GM19099 (cell line): ENCODE measurements around the gene GPHB5.

Experiments used
- POLR2A ChIP-seq: IDR thresholded peaks from 3 replicates; pipeline ENCODE4 v1.6.1; 2011; ENCODE audit warnings: low read depth; ENCODE audit not compliant: insufficient read length; ENCODE audit errors: extremely low read depth

GPHB5 gene

GRCh38 chr14:63318835-63319234 is at the start of gene GPHB5:
TSS of gene GPHB5 (minus strand) at chr14:63318935. CDS start at chr14:63317849, 1,086 bp downstream.
- TF ChIP-seq POLR2A, result no peak

DNA sequence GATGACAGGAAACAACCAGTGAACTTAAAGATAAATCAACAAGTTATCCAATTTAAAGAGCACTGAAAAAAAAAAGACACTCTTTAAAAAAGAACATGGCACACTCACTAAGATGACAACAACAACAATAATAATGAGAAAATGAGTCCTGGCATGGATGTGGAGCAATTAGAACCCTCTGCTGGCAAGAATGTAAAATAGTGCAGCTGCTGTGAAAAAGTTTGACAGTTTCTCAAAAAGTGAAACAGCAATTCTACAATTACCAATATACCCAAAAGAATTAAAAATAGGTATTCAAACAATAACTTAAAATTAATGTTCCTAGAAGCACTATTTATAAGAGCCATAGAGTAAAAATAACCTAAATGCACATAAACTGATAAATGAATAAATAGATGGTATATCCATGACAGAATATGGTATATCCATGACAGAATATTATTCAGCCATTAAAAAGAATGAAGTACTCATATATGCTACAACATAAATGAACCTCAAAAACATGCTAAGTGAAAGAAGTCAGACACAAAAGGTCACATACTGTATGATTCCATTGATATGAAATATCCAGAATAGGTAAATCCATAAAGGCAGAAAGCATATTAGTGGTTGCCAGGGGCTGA is 49.1 kb upstream of the GPHB5 start:
- TF ChIP-seq POLR2A, result no peak

DNA sequence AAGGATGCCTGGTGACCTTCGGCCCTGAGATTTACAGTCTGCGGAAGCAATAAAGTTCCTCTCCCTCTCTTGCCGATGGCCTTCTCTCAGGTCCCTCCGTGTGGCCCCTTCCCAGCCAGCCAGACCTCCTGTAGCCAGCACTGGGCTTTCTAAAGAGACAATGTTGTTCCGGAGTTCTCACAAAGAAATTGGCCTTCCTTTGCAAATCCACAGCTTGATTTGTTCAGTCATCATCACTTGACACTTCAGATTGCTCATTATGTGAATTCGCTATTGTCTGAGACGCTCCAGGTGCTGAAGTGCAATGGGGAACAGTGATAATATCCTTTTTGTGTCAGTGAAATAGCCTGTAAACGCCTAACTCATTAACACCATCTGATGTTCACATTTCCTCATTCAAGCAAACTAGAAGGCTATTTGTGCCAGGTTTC is 43.7 kb upstream of the GPHB5 start:
- TF ChIP-seq POLR2A, result no peak

DNA sequence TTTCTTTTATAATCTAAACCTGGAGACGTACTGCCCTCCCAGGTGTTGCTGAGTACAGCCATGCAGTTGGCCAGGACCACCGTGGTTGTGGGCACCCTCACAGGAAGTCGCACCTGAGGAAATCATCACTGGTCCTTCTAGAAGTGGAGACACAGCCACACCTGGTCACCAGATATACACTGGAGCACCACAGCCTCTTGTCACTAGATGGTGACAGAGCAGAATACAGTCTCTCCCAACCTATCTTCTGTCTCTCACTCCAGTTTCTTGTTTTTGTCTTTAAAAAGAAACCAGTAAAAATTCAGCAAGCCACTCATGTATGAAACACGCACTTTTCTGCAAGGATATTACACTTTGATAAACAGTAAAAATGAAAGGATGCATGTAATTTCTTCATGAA is 43.1 kb upstream of the GPHB5 start:
- no peak for TF ChIP-seq POLR2A

DNA sequence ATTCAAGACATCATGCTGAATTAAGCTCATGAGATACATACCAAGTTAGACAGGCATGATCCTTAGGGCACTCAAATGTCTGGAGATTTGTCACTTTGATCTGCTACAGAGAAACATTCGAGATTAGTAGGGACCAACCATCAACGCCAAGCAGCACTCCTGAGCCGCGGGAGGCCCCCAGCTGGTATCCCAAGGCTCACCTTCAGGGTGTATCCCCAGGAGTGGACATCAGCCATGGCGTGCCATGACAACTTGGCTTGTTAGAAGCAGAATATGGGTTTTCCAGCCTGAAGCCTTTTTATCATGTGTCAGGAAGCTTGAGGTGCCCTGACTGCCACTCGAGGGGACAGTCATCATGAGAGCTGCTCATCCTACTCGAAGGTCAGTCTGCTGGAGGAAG is 39.1 kb upstream of the GPHB5 start:
- TF ChIP-seq POLR2A, result no peak

GRCh38 chr14:63345826-63346225 is 27.1 kb upstream of the GPHB5 start:
- no peak for TF ChIP-seq POLR2A

DNA sequence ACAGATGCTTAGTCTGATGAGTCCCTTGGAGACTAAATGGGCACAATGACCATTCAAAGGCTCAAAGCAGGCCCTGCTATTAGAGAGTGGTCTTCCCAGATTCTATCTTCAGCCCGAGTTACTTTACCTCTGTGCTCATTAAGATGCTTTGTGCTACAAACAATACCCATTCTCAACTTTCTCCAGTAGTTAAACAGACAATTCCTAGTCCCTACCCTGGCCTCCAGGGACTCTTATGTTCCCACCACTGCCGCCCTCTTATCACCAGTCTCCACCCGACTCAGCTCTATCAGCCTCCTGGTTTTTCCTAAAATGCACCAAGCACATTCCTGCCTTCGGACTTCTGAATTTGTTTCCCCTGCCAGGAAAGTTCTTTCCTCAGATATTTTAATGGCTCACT is 25.6 kb upstream of the GPHB5 start:
- no peak for TF ChIP-seq POLR2A

GRCh38 chr14:63343878-63344277 is 25.1 kb upstream of the GPHB5 start:
- TF ChIP-seq POLR2A, result no peak

GRCh38 chr14:63342371-63342770 is 23.6 kb upstream of the GPHB5 start:
- no peak for TF ChIP-seq POLR2A

- TF ChIP-seq POLR2A, result no peak
Observed at GRCh38 chr14:63328787-63329737, 10.3 kb upstream of the GPHB5 start.

DNA sequence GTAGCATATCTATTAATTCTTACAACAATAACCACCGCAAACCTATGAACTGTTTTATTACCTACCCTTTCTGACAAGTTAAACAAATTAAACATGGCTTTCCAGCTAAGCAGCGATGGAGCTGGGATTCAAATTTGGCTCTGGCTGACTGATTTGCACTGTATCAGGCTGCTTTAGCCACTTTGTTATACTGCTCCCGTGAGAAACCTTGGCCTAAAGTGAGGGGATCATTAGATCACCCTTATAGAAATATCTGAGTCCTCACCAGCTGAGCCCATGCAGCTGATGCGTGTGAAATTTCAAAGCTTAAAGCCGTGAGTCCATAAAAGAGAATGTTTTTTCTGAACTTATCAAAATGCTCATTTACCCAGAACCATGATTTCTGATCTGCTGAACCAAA is 8.1 kb upstream of the GPHB5 start:
- no peak for TF ChIP-seq POLR2A

GRCh38 chr14:63322897-63323573 is 4.3 kb upstream of the GPHB5 start:
- no peak for TF ChIP-seq POLR2A

- no peak for TF ChIP-seq POLR2A
Observed at GRCh38 chr14:63322472-63322871, 3.7 kb upstream of the GPHB5 start.

DNA sequence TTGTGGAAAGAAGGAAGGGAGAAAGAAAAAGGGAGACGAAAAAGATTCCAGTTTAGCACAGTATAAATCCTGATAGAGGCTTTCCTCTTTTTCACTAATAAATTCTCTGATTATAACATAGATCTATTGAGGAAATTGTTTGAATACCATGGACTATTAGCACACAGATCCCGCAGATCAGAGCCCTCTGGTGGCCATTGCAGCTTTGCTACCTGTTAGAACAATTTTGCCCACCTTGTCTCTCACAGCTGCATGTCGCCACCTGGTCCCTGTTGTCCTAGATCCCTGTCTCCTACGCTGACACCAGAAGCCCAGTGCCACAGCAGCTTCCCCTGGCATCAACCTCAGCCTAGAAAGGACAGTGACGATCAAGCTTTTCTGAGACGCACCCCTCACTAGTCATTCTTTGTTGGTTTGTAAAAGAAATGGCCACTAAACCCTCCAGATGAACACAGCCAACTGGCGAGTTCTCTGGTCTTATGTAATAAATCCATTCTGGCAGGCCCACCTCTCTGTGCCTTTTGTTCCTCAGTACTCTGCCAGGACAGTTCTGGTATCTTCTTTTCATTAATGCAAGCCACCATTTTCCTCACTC is 9.9 kb downstream of the GPHB5 start:
- no peak for TF ChIP-seq POLR2A

DNA sequence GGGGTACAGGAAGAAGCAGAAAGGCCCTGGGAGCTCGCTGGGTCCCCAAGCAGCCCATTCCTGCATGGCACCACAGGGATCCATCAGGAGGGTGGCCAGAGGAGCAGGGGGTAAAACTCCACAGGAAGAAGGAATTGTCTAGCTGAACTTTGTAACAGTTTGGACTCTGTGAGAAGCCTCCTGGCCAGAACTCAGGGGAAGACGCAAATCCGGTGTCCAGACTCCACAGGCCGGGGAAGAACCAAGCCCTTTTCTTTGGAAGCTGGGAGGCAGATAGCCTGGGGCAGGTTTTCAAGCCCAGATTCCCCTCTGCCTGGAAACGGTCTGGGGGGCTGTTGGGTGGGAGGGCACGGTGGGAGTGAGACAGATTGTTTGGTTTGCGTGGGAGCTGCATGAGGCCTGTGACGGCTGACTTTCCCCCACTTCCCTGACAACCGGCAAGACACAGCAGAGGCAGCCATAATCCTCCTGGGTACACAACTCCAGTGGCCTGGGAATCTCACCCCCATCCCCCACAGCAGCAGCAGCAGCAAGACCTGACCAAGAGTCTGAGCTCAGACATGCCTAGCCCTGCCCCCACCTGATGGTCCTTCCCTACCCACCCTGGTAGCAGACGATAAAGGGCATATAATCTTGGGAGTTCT is 16.7 kb downstream of the GPHB5 start:
- TF ChIP-seq POLR2A, result no peak

DNA sequence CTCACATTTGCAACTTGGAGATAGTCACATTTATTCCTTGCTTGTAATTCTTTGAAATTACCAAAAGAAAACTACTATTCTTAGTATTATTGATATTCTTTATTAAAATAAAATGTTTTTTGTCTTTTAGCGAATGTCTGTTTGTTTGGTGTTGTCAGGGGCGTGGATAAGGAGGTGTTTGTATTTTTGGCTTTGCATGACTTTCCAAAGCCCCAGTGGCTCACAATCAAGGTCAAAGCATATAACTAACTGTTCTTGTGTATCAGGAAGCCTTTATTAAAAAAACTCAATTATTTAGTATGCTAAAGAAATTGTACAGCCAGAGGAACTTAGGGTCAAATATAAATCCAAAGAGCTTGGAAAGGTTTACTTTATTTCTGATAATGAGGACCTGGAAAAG is 17.9 kb downstream of the GPHB5 start:
- no peak for TF ChIP-seq POLR2A
